ENCODE results near the gene NTN4. TPM values are rescaled to one million over a fixed set of nuclear protein-coding genes. Genes with fewer than 3 reads are reported as not detected.

Gene NTN4
- 10 to 100 TPM; 30.8 to 50.6 (median 32.2) TPM for total RNA-seq

DNA sequence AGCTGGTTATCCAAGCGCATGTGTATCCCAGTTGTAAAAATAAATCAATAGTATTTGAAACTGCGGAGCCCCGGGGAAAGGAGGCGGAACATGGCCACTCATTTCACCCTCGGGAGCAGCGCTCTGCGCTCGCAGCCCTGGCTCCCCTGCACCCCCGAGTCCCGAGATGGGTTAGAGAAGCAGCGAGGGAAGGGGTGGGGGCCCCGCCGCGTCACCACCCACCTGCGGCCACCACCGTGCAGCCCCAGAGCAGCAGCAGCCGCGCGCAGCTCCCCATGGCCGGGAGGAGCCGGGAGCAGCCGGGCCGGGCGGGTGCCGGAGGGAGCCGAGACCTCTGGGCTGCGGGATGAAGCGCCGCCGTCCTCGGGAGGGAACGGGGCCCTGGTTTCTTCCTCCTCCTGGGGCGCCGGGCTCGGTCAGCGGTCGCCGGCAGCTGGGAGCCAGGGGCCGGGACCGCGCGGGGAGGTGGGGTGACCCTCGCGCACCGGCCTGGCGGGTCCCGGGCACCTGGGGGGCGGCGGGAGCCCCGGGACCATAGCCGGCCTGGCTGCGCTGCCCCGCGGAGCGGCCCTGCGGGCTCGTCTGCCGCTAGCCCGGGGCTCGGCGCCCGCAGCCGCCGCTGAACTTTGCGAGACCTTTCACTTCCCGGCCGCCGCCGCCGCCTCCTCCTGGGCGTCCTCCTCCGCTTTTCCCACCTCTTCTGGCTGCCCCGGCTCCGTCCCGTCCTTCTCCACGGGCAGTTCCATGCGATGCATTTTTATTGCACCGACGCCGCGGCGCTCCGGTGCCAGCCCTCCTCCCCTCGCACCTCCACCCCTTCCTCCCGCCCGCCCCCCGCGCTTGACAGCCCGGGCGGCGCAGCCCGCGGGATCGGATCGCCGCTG, at the start of gene NTN4:
Gene NTN4, minus strand, starts transcription at position 732 of the 884 bp plus-strand sequence. Its CDS starts 455 bp downstream, at position 277.
- TF ChIP-seq POLR2A (IDR thresholded peaks at IDR 0.05) (no peak), EP300 (IDR thresholded peaks at IDR 0.05) (no peak)
- TF ChIP-seq, protein P1, sequence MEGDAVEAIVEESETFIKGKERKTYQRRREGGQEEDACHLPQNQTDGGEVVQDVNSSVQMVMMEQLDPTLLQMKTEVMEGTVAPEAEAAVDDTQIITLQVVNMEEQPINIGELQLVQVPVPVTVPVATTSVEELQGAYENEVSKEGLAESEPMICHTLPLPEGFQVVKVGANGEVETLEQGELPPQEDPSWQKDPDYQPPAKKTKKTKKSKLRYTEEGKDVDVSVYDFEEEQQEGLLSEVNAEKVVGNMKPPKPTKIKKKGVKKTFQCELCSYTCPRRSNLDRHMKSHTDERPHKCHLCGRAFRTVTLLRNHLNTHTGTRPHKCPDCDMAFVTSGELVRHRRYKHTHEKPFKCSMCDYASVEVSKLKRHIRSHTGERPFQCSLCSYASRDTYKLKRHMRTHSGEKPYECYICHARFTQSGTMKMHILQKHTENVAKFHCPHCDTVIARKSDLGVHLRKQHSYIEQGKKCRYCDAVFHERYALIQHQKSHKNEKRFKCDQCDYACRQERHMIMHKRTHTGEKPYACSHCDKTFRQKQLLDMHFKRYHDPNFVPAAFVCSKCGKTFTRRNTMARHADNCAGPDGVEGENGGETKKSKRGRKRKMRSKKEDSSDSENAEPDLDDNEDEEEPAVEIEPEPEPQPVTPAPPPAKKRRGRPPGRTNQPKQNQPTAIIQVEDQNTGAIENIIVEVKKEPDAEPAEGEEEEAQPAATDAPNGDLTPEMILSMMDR (IDR thresholded peaks at IDR 0.05): no peak
- H3K27me3 ChIP-seq: no peaks in the 10 kb centered on the region
- no peaks in the 10 kb centered on the region for H3K36me3 ChIP-seq
- no peaks in the 10 kb centered on the region for H3K9me3 ChIP-seq
- WGBS, 2 donors: 0 to 1% methylated on average over 48 to 59 of the region's 96 CpGs
- H3K4me1 ChIP-seq: peaks cover 0 to 46% (median 8%) of the 10 kb centered on the region in 4 donors
- peak; percentile 15 to 21 for DNase-seq (ENCODE audit: low spot score in 2 of 2)
- H3K27ac ChIP-seq: peak within 1 kb of the TSS; percentile 69 to 91 (median 74)
- peak within 1 kb of the TSS; percentile 56 to 82 (median 70) for H3K4me3 ChIP-seq

DNA sequence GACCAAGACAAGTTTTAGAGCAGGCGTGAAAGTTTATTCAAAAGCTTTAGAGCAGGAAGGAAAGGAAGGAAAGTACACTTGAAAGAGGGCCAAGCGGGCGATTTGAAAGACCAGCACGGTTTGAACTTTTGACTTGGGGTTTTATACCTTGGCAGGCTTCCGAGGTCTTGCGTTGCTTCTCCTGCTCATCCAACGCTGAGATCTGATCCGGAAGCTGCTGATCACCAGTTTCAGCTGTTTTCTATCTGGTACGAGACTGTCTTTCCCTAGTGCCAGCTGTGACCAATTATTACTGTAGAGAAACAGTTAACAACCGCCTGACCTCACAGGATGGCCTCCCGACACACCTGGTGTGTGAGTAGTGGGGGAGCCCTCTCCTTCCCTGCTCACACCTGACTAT, 47.6 kb upstream of the NTN4 start:
- peak in 1 of 2 donors; percentile 45 for DNase-seq (ENCODE audit: low spot score in 2 of 2)
- no peak for TF ChIP-seq POLR2A (IDR thresholded peaks at IDR 0.05)
- no peak for TF ChIP-seq EP300 (IDR thresholded peaks at IDR 0.05)
- TF ChIP-seq, protein P1 (IDR thresholded peaks at IDR 0.05): no peak
- H3K27me3 ChIP-seq: no peaks in the 10 kb centered on the region
- peaks cover 0 to 16% (median 0%) of the 10 kb centered on the region in 4 donors for H3K4me1 ChIP-seq
- no peak overlapping the region for H3K27ac ChIP-seq
- H3K9me3 ChIP-seq: no peaks in the 10 kb centered on the region
- 36 to 37% methylated on average over 11 of the region's 11 CpGs for WGBS, 2 donors
- H3K4me3 ChIP-seq: peak overlapping the region in 1 of 4 donors; percentile 7
- no peaks in the 10 kb centered on the region for H3K36me3 ChIP-seq

- Histone ChIP-seq H3K4me1 (peaks cover 0 to 16% (median 0%) of the 10 kb centered on the region in 4 donors), H3K27me3 (no peaks in the 10 kb centered on the region), H3K27ac (peak overlapping the region in 1 of 4 donors; percentile 40), H3K4me3 (peak overlapping the region in 1 of 4 donors; percentile 9), H3K36me3 (no peaks in the 10 kb centered on the region), H3K9me3 (no peaks in the 10 kb centered on the region)
- WGBS, 2 donors: 46 to 54% methylated on average over 10 of the region's 10 CpGs
- no peak for DNase-seq (ENCODE audit: low spot score in 2 of 2)
- no peak for TF ChIP-seq POLR2A (IDR thresholded peaks at IDR 0.05)
- TF ChIP-seq, protein P1 (IDR thresholded peaks at IDR 0.05): peak in 1 of 5 experiments; percentile 55
Measured at GRCh38 chr12:95837240-95838038, 46.9 kb upstream of the NTN4 start.

GRCh38 chr12:95836630-95837239, 46.2 kb upstream of the NTN4 start:
- Histone ChIP-seq H3K36me3 (no peaks in the 10 kb centered on the region), H3K27me3 (no peaks in the 10 kb centered on the region), H3K4me3 (peak overlapping the region in 1 of 4 donors; percentile 9), H3K4me1 (peaks cover 0 to 16% (median 0%) of the 10 kb centered on the region in 4 donors), H3K27ac (peak overlapping the region in 1 of 4 donors; percentile 40), H3K9me3 (no peaks in the 10 kb centered on the region)
- DNase-seq (ENCODE audit: low spot score in 2 of 2): no peak
- WGBS, 2 donors: 0% methylated on average over 1 of the region's 1 CpG
- no peak for TF ChIP-seq EP300 (IDR thresholded peaks at IDR 0.05)
- TF ChIP-seq POLR2A (IDR thresholded peaks at IDR 0.05): no peak
- TF ChIP-seq, protein P1 (IDR thresholded peaks at IDR 0.05): no peak
